ENCODE data around the gene NCBP2L. TPM values are rescaled to one million over a fixed set of nuclear protein-coding genes. Genes with fewer than 3 reads are reported as not detected.

NCBP2L gene
- total RNA-seq, 1 donor from 2014 or later: not detected

DNA sequence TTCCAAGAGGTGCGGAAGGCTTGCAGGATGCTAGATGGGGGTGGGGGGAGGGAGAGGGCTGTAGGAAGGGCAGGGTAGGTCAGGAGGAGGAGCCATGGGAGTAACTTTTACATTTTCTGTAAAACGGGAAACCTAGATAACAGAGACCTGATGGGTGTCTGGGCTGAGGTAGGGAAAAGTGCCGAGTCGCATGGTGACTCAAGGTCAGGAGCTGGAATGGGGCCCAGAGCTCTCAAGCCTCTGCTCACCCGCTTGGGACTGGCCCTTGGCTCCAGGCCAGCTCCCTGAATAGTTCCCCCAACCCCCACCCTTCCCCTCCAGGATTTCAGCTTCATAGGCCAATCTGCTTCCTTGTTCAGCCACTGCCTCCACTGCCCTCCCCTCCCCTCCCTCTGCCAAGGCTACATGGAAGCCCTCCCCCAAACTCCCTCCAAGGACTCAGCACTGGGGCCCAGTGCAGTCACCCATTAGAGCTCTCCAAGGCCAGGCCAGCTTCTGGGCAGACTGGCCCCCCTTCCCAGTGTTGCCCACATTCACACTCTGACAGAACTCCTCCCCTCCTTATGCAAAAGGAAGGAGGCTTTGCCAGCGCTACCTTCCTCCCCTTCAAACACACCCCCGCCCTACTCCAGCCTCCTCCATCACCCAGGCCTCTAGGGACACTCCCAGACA lies 45.6 kb upstream of the NCBP2L start:
- Histone ChIP-seq H3K9me3 (no peaks in the 10 kb centered on the region), H3K36me3 (no peaks in the 10 kb centered on the region), H3K4me3 (no peak overlapping the region), H3K4me1 (peaks cover 33% of the 10 kb centered on the region), H3K27ac (peak overlapping the region; percentile 58), H3K27me3 (ENCODE audit: low read depth) (no peaks in the 10 kb centered on the region)
- ATAC-seq (peak; percentile 94 to 97), DNase-seq (peak; percentile 88)
- TF ChIP-seq, protein P1, sequence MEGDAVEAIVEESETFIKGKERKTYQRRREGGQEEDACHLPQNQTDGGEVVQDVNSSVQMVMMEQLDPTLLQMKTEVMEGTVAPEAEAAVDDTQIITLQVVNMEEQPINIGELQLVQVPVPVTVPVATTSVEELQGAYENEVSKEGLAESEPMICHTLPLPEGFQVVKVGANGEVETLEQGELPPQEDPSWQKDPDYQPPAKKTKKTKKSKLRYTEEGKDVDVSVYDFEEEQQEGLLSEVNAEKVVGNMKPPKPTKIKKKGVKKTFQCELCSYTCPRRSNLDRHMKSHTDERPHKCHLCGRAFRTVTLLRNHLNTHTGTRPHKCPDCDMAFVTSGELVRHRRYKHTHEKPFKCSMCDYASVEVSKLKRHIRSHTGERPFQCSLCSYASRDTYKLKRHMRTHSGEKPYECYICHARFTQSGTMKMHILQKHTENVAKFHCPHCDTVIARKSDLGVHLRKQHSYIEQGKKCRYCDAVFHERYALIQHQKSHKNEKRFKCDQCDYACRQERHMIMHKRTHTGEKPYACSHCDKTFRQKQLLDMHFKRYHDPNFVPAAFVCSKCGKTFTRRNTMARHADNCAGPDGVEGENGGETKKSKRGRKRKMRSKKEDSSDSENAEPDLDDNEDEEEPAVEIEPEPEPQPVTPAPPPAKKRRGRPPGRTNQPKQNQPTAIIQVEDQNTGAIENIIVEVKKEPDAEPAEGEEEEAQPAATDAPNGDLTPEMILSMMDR (IDR thresholded peaks at IDR 0.05): no peak
- intact Hi-C loops (cut with DNase I): no loop called here

DNA sequence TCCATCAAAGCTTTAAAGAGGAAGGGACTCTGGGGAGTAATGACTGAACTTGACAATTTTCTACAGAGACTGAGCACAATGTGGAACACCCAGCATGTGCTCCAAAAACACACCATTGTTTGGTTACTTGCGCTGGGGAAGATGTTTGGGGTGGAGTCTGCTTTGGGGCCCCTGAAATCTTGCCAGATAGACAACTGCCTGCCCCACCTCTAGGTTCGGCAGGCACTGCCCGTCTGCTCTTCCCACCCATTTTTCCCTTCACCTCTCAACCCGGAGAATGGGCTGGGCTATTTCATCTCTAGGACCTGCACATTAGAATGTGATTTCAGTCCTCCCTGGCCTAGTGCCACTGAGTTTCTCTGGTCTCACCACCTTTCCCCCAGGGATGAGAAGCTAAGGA lies 43.8 kb upstream of the NCBP2L start:
- Histone ChIP-seq H3K4me3 (no peak overlapping the region), H3K9me3 (no peaks in the 10 kb centered on the region), H3K27me3 (ENCODE audit: low read depth) (no peaks in the 10 kb centered on the region), H3K27ac (no peak overlapping the region), H3K4me1 (peaks cover 26% of the 10 kb centered on the region), H3K36me3 (no peaks in the 10 kb centered on the region)
- intact Hi-C loops (cut with DNase I): no loop called here
- DNase-seq: no peak
- no peak for ATAC-seq
- TF ChIP-seq, protein P1 (IDR thresholded peaks at IDR 0.05): no peak

DNA sequence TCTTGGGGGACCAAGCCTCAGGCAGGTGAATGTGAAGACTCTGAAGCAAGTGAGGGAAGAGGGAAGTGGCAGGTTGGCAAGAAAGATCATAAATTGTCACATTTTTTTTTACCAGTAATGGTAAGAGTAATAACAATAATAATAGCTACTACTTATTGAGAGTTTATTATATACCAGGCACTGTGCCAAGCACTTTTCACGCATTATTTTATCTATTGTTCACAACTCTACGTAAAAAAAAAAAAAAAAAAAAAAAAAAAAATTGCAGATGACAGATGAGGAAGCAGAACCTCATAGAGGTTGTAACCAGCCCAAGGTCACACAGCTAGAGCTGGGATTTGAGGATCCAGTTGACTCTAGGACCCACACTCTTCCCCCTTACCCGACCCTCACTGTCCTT lies 42.9 kb upstream of the NCBP2L start:
- no peaks in the 10 kb centered on the region for H3K36me3 ChIP-seq
- H3K27ac ChIP-seq: no peak overlapping the region
- no peak overlapping the region for H3K4me3 ChIP-seq
- no peak for DNase-seq
- TF ChIP-seq, protein P1 (IDR thresholded peaks at IDR 0.05): no peak
- intact Hi-C loops (cut with DNase I): no loop called here
- no peak for ATAC-seq
- peaks cover 18% of the 10 kb centered on the region for H3K4me1 ChIP-seq
- no peaks in the 10 kb centered on the region for H3K27me3 ChIP-seq (ENCODE audit: low read depth)
- no peaks in the 10 kb centered on the region for H3K9me3 ChIP-seq

DNA sequence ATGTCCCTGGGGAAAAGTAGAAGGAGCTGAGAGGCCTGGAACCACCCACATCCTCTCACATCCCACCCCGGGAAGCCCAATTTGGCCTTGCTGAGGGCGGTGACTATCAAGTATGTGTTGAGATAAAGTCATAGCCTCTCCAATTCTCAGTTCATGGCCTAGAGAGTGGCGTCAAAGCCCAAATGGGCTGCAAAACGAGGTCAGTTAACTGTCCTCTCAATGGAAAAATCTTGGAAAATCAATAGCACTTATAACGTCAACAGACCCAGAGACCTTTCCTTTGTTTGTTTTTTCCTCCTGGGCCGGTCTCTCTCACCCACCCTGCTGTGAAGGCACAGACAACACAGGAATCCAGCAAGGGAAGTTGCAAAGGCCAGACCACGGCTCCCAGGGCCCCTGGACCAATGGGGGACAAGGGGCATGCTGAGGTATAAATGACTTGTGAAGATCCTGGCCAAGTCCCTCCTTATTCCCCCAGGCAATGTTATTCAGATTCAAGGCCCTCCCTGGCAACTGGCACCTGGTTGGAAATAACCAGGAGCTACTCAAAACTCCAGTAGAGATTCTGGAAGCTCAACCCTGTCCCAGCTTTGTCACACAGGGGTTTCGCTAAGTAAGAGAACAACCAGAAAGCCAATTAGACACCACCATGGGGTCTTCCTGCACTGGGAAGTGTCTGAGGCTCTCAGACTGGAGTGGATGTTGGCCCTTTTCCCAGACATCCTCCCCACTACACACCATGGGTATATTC lies 40.6 kb upstream of the NCBP2L start:
- no peaks in the 10 kb centered on the region for H3K27me3 ChIP-seq (ENCODE audit: low read depth)
- H3K9me3 ChIP-seq: no peaks in the 10 kb centered on the region
- peak overlapping the region; percentile 46 for H3K27ac ChIP-seq
- no peak for DNase-seq
- TF ChIP-seq, protein P1 (IDR thresholded peaks at IDR 0.05): no peak
- no peak overlapping the region for H3K4me3 ChIP-seq
- peaks cover 12% of the 10 kb centered on the region for H3K4me1 ChIP-seq
- H3K36me3 ChIP-seq: no peaks in the 10 kb centered on the region
- intact Hi-C loops (cut with DNase I): no loop called here
- ATAC-seq: no peak

DNA sequence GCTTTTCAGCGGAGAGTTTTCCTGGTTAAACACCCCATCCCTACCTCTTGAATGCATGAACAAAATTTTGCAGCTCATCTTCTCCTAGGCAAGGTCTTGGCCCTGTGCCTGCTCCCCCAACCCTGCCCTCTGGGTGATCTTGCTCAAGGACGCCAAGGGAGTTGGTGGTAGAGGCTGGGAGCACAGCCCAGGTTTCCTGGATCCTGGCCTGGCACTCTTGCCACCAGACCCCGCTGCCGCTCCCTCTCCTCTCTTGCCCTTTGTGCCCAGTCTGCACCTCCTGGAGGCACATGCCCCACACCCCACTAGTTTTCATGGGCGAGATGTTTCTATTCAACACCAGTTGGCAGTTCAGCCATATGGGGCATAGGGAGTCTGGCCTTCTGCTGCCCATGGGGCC lies 39.3 kb upstream of the NCBP2L start:
- Histone ChIP-seq H3K27me3 (ENCODE audit: low read depth) (no peaks in the 10 kb centered on the region), H3K36me3 (no peaks in the 10 kb centered on the region), H3K4me3 (no peak overlapping the region), H3K27ac (peak overlapping the region; percentile 24), H3K4me1 (peaks cover 22% of the 10 kb centered on the region), H3K9me3 (no peaks in the 10 kb centered on the region)
- TF ChIP-seq, protein P1 (IDR thresholded peaks at IDR 0.05): no peak
- no peak for ATAC-seq
- intact Hi-C loops (cut with DNase I): no loop called here
- DNase-seq: no peak
